Retinal pigment epithelial cell (primary cell): ENCODE data around the gene TMEM135.

Source experiments
- DNase-seq: peaks from one replicate; pipeline ENCODE4 v3.0.0-alpha.2; 2010; ENCODE audit warnings: low read depth
- H3K4me3 ChIP-seq: 2 replicates; pipeline ENCODE4 v1.5.1; 2011; ENCODE audit warnings: mild to moderate bottlenecking, low read length, control low read depth, moderate library complexity
- TF ChIP-seq, protein P1 (sequence below): conservative IDR thresholded peaks from 2 replicates; pipeline ENCODE4 v1.5.1; 2011; ENCODE audit warnings: low read depth, low read length, control low read depth, inconsistent platforms

Gene TMEM135

DNA sequence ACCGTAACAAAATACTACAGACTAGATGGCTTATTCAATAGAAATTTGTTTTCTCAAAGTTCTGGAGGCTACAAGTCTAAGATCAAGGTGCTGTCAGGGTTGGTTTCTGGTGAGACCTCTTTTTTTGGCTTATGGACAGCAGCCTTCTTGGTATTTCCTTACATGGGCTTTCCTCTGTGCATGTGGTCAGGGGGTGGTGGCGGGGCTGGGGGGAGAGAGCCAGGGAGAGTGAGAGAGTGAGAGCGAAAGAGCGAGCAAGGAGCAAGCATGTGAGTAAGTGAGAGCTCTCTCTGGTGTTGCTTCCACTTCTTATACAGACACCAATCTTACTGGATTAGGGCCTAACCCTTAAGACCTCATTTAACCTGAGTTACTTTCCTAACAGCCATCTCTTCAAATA is 181.5 kb downstream of the TMEM135 start:
- no peak overlapping the region for H3K4me3 ChIP-seq
- TF ChIP-seq, protein P1, sequence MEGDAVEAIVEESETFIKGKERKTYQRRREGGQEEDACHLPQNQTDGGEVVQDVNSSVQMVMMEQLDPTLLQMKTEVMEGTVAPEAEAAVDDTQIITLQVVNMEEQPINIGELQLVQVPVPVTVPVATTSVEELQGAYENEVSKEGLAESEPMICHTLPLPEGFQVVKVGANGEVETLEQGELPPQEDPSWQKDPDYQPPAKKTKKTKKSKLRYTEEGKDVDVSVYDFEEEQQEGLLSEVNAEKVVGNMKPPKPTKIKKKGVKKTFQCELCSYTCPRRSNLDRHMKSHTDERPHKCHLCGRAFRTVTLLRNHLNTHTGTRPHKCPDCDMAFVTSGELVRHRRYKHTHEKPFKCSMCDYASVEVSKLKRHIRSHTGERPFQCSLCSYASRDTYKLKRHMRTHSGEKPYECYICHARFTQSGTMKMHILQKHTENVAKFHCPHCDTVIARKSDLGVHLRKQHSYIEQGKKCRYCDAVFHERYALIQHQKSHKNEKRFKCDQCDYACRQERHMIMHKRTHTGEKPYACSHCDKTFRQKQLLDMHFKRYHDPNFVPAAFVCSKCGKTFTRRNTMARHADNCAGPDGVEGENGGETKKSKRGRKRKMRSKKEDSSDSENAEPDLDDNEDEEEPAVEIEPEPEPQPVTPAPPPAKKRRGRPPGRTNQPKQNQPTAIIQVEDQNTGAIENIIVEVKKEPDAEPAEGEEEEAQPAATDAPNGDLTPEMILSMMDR, result no peak
- no peak for DNase-seq

- H3K4me3 ChIP-seq, result no peak overlapping the region
- TF ChIP-seq, protein P1, result no peak
- DNase-seq, result no peak
These were observed 186.1 kb downstream of the TMEM135 start for GRCh38 chr11:87223816-87224215.

GRCh38 chr11:87224486-87224885 is 186.8 kb downstream of the TMEM135 start:
- H3K4me3 ChIP-seq, result no peak overlapping the region
- no peak for DNase-seq
- TF ChIP-seq, protein P1, result no peak

DNA sequence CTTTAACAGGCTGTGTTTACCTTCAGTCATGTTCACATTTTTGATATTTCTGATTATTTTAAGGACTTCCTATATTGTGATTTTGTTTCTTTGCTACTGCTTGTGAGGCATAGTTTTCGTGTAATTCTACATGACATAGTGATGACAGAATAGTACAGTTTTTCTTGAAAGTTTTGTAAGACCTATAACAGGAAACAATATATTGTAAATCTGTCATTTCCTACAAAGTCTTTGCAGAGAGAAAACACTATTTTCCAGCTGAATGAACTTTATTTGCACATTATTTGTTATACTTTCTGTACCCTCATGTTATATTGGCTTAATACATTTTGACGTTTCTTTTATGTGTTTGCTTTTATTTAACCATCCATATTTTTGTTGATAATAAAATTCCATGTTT is 191.1 kb downstream of the TMEM135 start:
- TF ChIP-seq, protein P1, result no peak
- DNase-seq, result no peak
- no peak overlapping the region for H3K4me3 ChIP-seq

- no peak for DNase-seq
- no peak overlapping the region for H3K4me3 ChIP-seq
- TF ChIP-seq, protein P1, result no peak
These were observed 193.3 kb downstream of the TMEM135 start for GRCh38 chr11:87230995-87231394.

DNA sequence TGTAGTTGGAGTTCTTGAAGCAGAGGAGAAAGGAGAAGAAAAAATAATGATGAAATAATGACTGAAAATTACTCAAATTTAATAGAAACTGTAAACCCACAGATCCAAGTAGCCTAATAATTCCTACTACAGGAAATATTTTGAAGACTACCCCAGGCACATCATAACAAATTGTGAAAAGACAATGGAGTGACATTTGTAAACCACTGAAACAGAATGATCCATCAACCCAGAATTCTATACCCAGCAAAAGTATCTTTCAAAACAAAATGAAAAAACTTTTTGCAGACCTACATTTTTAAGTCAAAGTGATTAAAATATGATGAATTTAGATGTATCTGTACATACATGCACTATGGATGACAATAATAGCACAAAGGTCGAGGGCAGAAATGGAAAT is 194.6 kb downstream of the TMEM135 start:
- no peak for DNase-seq
- H3K4me3 ChIP-seq, result no peak overlapping the region
- TF ChIP-seq, protein P1, result no peak

DNA sequence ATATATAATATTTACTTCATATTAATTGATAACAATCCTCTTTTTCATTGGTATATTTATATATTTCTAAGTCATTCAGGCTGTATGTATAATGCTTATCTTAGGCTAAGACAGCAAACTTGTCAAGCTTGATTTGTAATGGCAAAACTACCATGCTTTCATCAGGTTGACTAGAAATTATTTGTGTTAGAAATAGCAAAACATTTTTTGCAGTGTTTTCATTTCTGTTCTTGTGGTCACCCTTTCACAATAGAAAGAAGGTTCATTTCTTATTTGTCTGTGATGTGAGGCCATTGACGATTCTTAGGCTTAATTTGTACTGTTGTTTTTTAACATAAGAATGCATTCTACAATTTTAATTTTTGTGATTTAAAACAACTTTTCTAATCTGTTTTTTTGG is 197.6 kb downstream of the TMEM135 start:
- no peak overlapping the region for H3K4me3 ChIP-seq
- TF ChIP-seq, protein P1, result no peak
- no peak for DNase-seq
